Measurements from ENCODE around the gene C2CD2L.
A peak's percentile ranks its signal among the peaks of the same experiment; 100 is the strongest.
"Not testable (repeated sequence)": the region's sequence is repeated elsewhere in the genome, so short reads cannot be mapped to it uniquely, and the experiment has no call there.

Gene C2CD2L

DNA sequence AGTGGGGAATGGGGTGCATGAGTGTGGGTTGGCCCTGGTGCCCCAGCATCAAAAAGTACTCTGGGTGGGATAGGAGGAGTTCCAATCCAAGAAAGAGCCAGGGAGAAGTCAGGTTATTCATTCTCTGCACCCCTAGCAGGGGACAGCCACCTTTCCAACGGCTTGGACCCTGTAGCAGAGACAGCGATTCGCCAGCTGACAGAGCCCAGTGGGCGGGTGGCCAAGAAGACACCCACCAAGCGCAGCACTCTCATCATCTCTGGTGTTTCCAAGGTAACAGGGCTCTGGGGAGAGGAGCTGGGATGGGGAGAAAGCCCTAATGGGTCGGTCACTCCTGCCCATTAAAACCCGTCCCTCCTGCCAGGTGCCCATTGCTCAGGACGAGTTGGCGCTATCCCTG, 6.6 kb downstream of the C2CD2L start:
- no peak for FAIRE-seq
- no peak for DNase-seq (ENCODE audit: insufficient read length, low spot score)

GRCh38 chr11:119114351-119114750, 7.2 kb downstream of the C2CD2L start:
- FAIRE-seq (no peak), DNase-seq (ENCODE audit: insufficient read length, low spot score) (no peak)

DNA sequence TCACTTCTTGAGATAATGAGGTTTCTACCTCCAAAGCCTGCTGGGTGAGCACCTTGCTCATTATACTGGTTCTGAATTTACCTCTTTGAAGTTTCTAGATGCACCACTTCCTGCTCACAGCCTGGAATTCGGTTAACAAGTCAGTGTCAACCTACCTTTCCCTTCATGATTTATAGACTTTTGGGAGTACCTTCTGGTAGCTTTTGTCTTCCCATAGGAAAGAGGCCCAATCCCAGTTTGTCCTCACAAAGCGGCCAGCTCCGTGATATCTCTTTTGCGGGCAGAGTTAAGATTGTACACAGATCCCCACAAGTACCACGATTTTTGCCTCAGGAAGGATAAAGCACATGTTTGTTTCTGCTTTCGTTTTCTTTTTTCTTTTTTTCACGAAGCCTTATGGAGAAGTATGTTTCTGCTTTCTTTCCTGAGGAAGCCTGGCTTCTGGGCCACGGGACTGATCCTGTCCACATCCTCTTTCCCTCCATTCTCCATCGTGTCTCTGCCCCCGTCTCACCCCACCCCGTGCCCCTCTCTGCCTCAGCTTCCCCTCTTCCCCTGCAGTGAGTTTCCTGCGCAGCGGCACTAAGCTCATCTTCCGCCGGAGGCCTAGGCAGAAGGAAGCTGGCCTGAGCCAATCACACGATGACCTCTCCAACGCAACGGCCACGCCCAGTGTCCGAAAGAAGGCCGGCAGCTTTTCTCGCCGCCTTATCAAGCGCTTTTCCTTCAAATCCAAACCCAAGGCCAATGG, 8.5 kb downstream of the C2CD2L start:
- FAIRE-seq (peak; percentile 64), DNase-seq (ENCODE audit: insufficient read length, low spot score) (no peak)

GRCh38 chr11:119116235-119116594, 9.1 kb downstream of the C2CD2L start:
- DNase-seq (ENCODE audit: insufficient read length, low spot score): no peak
- FAIRE-seq: no peak

GRCh38 chr11:119116601-119117000, 9.5 kb downstream of the C2CD2L start:
- no peak for FAIRE-seq
- no peak for DNase-seq (ENCODE audit: insufficient read length, low spot score)

GRCh38 chr11:119117004-119117706, 10.0 kb downstream of the C2CD2L start:
- FAIRE-seq: peak; percentile 45
- no peak for DNase-seq (ENCODE audit: insufficient read length, low spot score)

GRCh38 chr11:119118227-119118626, 11.1 kb downstream of the C2CD2L start:
- FAIRE-seq (no peak), DNase-seq (ENCODE audit: insufficient read length, low spot score) (no peak)

- FAIRE-seq: no peak
- no peak for DNase-seq (ENCODE audit: insufficient read length, low spot score)
Observed at GRCh38 chr11:119118946-119119345, 11.8 kb downstream of the C2CD2L start.

DNA sequence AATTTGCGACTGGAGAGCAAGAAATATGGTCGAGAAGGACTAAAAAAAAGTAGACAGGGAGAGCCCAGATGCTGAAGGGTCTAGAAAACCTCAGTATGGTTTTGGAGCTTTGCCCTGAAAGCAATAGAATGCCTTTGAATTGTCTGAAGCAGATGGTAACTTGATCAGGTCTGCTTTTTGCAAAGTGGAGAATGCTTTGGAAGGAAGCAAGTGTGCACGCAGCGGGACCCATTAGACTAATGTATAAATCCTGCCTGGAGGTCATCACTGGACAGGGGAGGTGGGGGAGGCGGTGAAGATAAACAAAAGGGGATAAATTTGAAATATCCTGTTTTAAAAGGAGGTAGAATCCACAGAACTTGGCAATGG, 13.5 kb downstream of the C2CD2L start:
- DNase-seq (ENCODE audit: insufficient read length, low spot score) (no peak), FAIRE-seq (peak; percentile 18)

GRCh38 chr11:119121008-119121810, 14.1 kb downstream of the C2CD2L start, which contains the start of gene HINFP:
TSS of gene HINFP (plus strand) at chr11:119121580. CDS start at chr11:119126945, 5,365 bp downstream.
- FAIRE-seq (peak; percentile 100), DNase-seq (ENCODE audit: insufficient read length, low spot score) (peak; percentile 94)

- FAIRE-seq: no peak
- no peak for DNase-seq (ENCODE audit: insufficient read length, low spot score)
Observed at GRCh38 chr11:119121811-119122124, 14.6 kb downstream of the C2CD2L start.

- FAIRE-seq: no peak
Observed at GRCh38 chr11:119125821-119126220, 18.7 kb downstream of the C2CD2L start.

DNA sequence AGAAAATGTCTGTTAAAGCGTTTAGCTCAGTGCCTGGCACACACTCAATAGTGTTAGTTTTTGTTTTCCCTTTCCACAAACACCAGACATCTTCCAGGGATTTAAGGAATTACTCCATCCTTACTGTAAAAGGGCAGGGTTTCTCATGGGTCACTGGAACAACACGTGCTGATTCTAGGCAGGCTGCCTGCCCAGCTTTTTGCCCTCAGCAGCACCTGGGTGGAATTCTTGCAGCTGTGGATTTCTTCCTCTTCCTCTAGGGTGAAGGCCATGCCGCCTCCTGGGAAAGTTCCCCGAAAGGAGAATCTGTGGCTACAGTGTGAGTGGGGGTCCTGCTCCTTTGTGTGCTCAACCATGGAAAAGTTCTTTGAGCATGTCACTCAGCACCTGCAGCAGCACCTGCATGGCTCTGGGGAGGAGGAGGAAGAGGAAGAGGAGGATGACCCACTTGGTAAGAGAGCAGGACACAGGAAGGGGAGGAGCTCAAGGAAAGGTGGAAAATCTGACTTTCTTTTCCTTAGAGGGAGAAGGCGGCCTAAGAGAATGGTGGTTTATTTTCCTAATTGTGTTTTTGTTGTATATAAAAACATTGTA, 19.6 kb downstream of the C2CD2L start:
- FAIRE-seq (no peak), DNase-seq (ENCODE audit: insufficient read length, low spot score) (no peak)

More at GRCh38 chr11:119125821-119126220, 18.7 kb downstream of the C2CD2L start:
- DNase-seq (ENCODE audit: insufficient read length, low spot score): no peak

GRCh38 chr11:119130662-119131061, 23.5 kb downstream of the C2CD2L start:
- DNase-seq (ENCODE audit: insufficient read length, low spot score) (no peak), FAIRE-seq (no peak)

GRCh38 chr11:119134389-119134978, 27.3 kb downstream of the C2CD2L start:
- FAIRE-seq (no peak), DNase-seq (ENCODE audit: insufficient read length, low spot score) (no peak)

GRCh38 chr11:119139276-119139675, 32.1 kb downstream of the C2CD2L start:
- FAIRE-seq; DNase-seq (ENCODE audit: insufficient read length, low spot score): not testable (repeated sequence)

- FAIRE-seq: peak; percentile 21
- peak; percentile 83 for DNase-seq (ENCODE audit: insufficient read length, low spot score)
Observed at GRCh38 chr11:119144825-119145486, 37.8 kb downstream of the C2CD2L start.

DNA sequence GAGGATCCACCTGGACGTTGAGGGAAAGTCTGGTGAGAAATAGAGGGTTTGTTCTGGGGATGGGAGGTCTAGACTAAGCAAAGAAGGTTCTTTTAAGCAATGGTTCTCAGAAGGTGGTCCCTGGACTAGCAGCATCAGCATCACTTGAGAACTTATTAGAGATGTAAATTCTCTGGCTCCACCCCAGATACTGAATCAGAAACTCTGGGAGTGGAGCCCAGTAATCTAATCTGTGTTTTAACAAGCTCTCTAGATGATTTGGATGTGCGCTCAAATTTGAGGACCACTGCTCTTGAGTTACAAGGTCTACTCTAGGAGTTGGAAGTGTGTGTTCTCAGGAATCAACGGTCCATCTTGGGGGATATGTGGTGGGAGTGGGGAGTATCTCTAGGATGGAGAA, 38.4 kb downstream of the C2CD2L start:
- FAIRE-seq (no peak), DNase-seq (ENCODE audit: insufficient read length, low spot score) (no peak)

GRCh38 chr11:119147604-119148333, 40.6 kb downstream of the C2CD2L start:
- DNase-seq (ENCODE audit: insufficient read length, low spot score) (no peak), FAIRE-seq (no peak)

DNA sequence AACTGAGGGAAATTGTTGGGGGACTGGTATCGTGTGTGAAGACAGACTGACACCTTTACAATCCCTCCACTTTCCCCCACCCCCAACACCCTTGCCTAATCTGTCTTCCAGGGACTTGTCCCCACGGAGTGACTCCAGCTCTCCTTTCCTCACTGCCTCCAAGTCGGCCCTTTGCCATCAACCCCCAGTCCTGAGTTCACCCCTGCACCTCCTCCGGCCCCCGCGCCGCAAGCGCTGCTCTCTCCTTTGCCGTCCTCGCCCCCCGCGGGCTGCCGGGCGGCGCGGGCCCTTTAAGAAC, 41.5 kb downstream of the C2CD2L start:
- no peak for FAIRE-seq
- DNase-seq (ENCODE audit: insufficient read length, low spot score): no peak

Data from GM19239 (cell line).